ENCODE results near the gene FGB.

FGB gene

DNA sequence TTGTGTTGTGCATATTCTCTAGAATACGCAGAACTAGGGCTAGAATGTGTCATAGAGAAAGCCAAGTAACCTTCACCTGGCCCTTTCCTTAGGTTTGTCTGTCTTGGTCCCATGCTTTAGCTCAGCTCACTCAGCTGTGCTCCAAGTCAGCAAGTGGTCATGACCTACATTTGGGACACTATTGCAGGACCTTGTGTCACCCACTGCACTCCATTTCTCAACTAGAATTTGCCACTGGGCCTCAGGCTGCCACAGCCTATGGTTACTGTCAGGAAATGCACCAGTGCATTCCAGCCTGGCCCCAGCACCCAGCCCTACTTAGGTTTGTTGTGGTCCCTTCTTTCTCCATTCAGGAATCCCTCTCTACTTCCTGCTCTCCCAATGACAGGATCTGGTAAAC is 57.3 kb downstream of the FGB start:
- DNase-seq (ENCODE audit: low read depth, low spot score), result no peak

Measured in activated CD4-positive, CD25-positive, alpha-beta regulatory T cell treated with anti-CD3 and anti-CD28 coated beads, Interleukin-2, amount 50 U/mL, for 16 hours (primary cell).